HCT116 (cell line): ENCODE measurements around the gene ARL11.

Experiments used
- CEBPB ChIP-seq: IDR thresholded peaks from 2 replicates; pipeline ENCODE4 v1.6.1; 2012; ENCODE audit warnings: low read depth
- EZH2phosphoT487 ChIP-seq: fragments of 200-600 bp; IDR thresholded peaks from 2 replicates; pipeline ENCODE4 v1.6.1; 2018; ENCODE audit warnings: antibody characterized with exemption, borderline replicate concordance
- FOSL1 ChIP-seq: IDR thresholded peaks from 2 replicates; pipeline ENCODE4 v1.6.1; 2012; ENCODE audit warnings: low read depth
- JUND ChIP-seq: IDR thresholded peaks from 2 replicates; pipeline ENCODE4 v1.6.1; 2012
- MAX ChIP-seq: IDR thresholded peaks from 2 replicates; pipeline ENCODE4 v1.6.1; 2012
- RAD21 ChIP-seq: IDR thresholded peaks from 2 replicates; pipeline ENCODE4 v1.6.1; 2012; ENCODE audit warnings: low read depth, mild to moderate bottlenecking
- SP1 ChIP-seq: IDR thresholded peaks from 2 replicates; pipeline ENCODE4 v1.6.1; 2012; ENCODE audit warnings: low read depth
- ZNF274 ChIP-seq: fragments of 200-500 bp; sonication (Bioruptor generic); IDR thresholded peaks from 2 replicates; pipeline ENCODE4 v1.6.1; 2014; ENCODE audit warnings: mild to moderate bottlenecking, low read depth, low read length, inconsistent platforms
- TF ChIP-seq, protein P1 (sequence below), 3 experiments: fragments of 200-600 bp in 1 of 3; sonication (generic) in 1 of 3; IDR thresholded peaks in 2 of 3; conservative IDR thresholded peaks in 1 of 3; 2 replicates each; pipeline ENCODE4 v1.5.1; 2012 to 2017; ENCODE audit warnings: low read depth in 2 of 3, low read length in 2 of 3, antibody characterized with exemption in 1 of 3, borderline replicate concordance in 1 of 3, control low read depth in 1 of 3, mild to moderate bottlenecking in 1 of 3, mixed read lengths in 1 of 3, mixed run types in 1 of 3, moderate library complexity in 1 of 3; ENCODE audit not compliant: insufficient read depth in 1 of 3
- TF ChIP-seq, protein P2 (sequence below): IDR thresholded peaks from 2 replicates; pipeline ENCODE4 v1.6.1; 2012

DNA sequence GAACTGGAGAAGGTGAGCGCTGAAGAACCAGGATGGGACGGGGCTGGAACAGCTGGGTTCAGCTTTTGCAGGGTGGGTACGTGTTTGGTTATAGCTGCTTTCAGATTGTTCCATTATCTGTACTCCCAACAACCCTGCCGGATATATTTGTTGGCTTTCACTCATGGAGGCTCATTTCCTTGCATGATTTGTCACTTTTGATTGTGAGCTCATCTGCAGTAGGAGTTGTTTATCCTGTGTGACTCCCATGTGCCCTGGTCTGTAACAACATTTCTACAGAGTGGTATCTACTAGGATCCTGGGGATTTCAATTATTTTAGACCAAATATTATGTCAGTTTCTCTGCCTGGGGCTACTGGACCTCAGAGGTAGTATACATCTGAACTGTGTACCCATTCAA is 5.4 kb downstream of the ARL11 start:
- TF ChIP-seq, protein P1, sequence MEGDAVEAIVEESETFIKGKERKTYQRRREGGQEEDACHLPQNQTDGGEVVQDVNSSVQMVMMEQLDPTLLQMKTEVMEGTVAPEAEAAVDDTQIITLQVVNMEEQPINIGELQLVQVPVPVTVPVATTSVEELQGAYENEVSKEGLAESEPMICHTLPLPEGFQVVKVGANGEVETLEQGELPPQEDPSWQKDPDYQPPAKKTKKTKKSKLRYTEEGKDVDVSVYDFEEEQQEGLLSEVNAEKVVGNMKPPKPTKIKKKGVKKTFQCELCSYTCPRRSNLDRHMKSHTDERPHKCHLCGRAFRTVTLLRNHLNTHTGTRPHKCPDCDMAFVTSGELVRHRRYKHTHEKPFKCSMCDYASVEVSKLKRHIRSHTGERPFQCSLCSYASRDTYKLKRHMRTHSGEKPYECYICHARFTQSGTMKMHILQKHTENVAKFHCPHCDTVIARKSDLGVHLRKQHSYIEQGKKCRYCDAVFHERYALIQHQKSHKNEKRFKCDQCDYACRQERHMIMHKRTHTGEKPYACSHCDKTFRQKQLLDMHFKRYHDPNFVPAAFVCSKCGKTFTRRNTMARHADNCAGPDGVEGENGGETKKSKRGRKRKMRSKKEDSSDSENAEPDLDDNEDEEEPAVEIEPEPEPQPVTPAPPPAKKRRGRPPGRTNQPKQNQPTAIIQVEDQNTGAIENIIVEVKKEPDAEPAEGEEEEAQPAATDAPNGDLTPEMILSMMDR (IDR thresholded peaks at IDR 0.05 in 2 of 3, conservative IDR thresholded peaks at IDR 0.05 in 1 of 3; ENCODE audit: borderline replicate concordance in 1 of 3, insufficient read depth in 1 of 3, low read depth in 2 of 3, low read length in 2 of 3) = no peak
- no peak for TF ChIP-seq SP1
- no peak for TF ChIP-seq MAX
- no peak for TF ChIP-seq RAD21
- no peak for TF ChIP-seq ZNF274
- TF ChIP-seq, protein P2, sequence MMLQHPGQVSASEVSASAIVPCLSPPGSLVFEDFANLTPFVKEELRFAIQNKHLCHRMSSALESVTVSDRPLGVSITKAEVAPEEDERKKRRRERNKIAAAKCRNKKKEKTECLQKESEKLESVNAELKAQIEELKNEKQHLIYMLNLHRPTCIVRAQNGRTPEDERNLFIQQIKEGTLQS = no peak
- no peak for TF ChIP-seq CEBPB
- TF ChIP-seq JUND = no peak
- TF ChIP-seq EZH2phosphoT487 = no peak
- TF ChIP-seq FOSL1 = no peak
